Endothelial cell of umbilical vein (primary cell): Measurements from ENCODE around the gene PLCXD1. TPM values are rescaled to one million over a fixed set of nuclear protein-coding genes. Genes with fewer than 3 reads are reported as not detected.

ENCODE experiments used
- BruUV-seq: library from RNA; stranded (reverse); fragments of 400-500 nt; replicated peaks from 2 replicates; lab custom pipeline; 2021; lab: Mats Ljungman, UMichigan
- CTCF ChIA-PET: fragments of 300-600, 350-600 bp; sonication (Branson Sonifier 250); formaldehyde crosslinking; loops from one replicate; lab custom pipeline; 2021; ENCODE audit warnings: antibody characterized with exemption, inconsistent platforms; lab: Charles Lee
- POLR2A ChIA-PET: fragments of 300-600, 350-600 bp; sonication (Branson Sonifier 250); formaldehyde crosslinking; loops from one replicate; lab custom pipeline; 2021; ENCODE audit warnings: antibody characterized with exemption, inconsistent platforms; lab: Charles Lee
- DNase-seq: peaks from one replicate; pipeline ENCODE4 v3.0.0-alpha.2; 2011; ENCODE audit warnings: low read depth, low spot score
- FAIRE-seq: peaks from 2 replicates; lab custom pipeline; 2011; peaks lifted over from hg19 to GRCh38; lab: Jason Lieb, UNC
- H2AFZ ChIP-seq: 2 replicates; pipeline ENCODE4 v1.6.0; 2012; ENCODE audit warnings: low read depth, low read length, control low read depth, inconsistent platforms
- H3K27ac ChIP-seq: 2 replicates; pipeline ENCODE4 v1.5.1; 2011; ENCODE audit warnings: low read depth, mild to moderate bottlenecking, control low read depth, low read length, moderate library complexity; ENCODE audit not compliant: insufficient read depth
- H3K27me3 ChIP-seq, 2 experiments: 2 replicates each; pipeline versions ENCODE4 v1.6.0 to v1.6.1; 2011; ENCODE audit warnings: low read length in 2 of 2, mixed read lengths in 1 of 2; ENCODE audit not compliant: control insufficient read depth in 2 of 2, insufficient read depth in 2 of 2
- H3K36me3 ChIP-seq, 2 experiments: 2 replicates in 1 of 2; 3 replicates in 1 of 2; pipeline ENCODE4 v1.5.1; 2011; ENCODE audit warnings: low read length in 2 of 2, mild to moderate bottlenecking in 1 of 2, moderate library complexity in 1 of 2; ENCODE audit not compliant: control insufficient read depth in 2 of 2, insufficient read depth in 2 of 2; ENCODE audit errors: extremely low read depth in 1 of 2
- H3K4me1 ChIP-seq: 3 replicates; pipeline ENCODE4 v1.5.1; 2011; ENCODE audit warnings: mild to moderate bottlenecking, low read length; ENCODE audit not compliant: control insufficient read depth, insufficient read depth; ENCODE audit errors: extremely low read depth
- H3K4me2 ChIP-seq: 2 replicates; pipeline ENCODE4 v1.6.1; 2011; ENCODE audit warnings: low read length, control low read depth, mixed read lengths; ENCODE audit not compliant: insufficient read depth
- H3K4me3 ChIP-seq, 3 experiments: fragments of 200-600 bp in 1 of 3; sonication (generic), shearing (Covaris generic) in 1 of 3; replicated peaks in 1 of 3; 2 replicates each; pipeline ENCODE4 v1.5.1; 2011 to 2016; ENCODE audit warnings: control low read depth in 3 of 3, low read length in 3 of 3, mild to moderate bottlenecking in 2 of 3, inconsistent platforms in 1 of 3, low read depth in 1 of 3, moderate library complexity in 1 of 3; ENCODE audit not compliant: insufficient read depth in 1 of 3
- H3K79me2 ChIP-seq: 2 replicates; pipeline ENCODE4 v1.6.0; 2012; ENCODE audit warnings: low read length, inconsistent platforms; ENCODE audit not compliant: control insufficient read depth, insufficient read depth
- H3K9ac ChIP-seq: replicated peaks from 2 replicates; pipeline ENCODE3; 2011; ENCODE audit warnings: low read length, control low read depth; ENCODE audit not compliant: insufficient read depth; ENCODE audit errors: extremely low read depth
- H3K9me1 ChIP-seq: replicated peaks from 3 replicates; pipeline ENCODE4 v1.6.0; 2011; ENCODE audit warnings: mild to moderate bottlenecking, low read length; ENCODE audit not compliant: control insufficient read depth, insufficient read depth; ENCODE audit errors: extremely low read depth
- H3K9me3 ChIP-seq: replicated peaks from 2 replicates; pipeline ENCODE4 v1.5.1; 2012; ENCODE audit warnings: low read length, inconsistent platforms; ENCODE audit not compliant: control insufficient read depth, insufficient read depth
- H4K20me1 ChIP-seq: replicated peaks from 2 replicates; pipeline ENCODE3; 2011; ENCODE audit warnings: mild to moderate bottlenecking, low read length; ENCODE audit not compliant: control insufficient read depth, insufficient read depth; ENCODE audit errors: extremely low read depth
- FOS ChIP-seq: IDR thresholded peaks from 2 replicates; pipeline ENCODE4 v1.6.1; 2011; ENCODE audit warnings: mild to moderate bottlenecking, low read length, moderate library complexity, borderline replicate concordance; ENCODE audit not compliant: insufficient read depth
- GATA2 ChIP-seq: IDR thresholded peaks from 2 replicates; pipeline ENCODE4 v1.7.0; 2011; ENCODE audit warnings: low read depth, mild to moderate bottlenecking, moderate library complexity, mixed read lengths, low read length; ENCODE audit not compliant: insufficient read length, insufficient read depth
- MAX ChIP-seq: IDR thresholded peaks from 2 replicates; pipeline ENCODE4 v1.6.1; 2011; ENCODE audit not compliant: insufficient read depth, insufficient read length
- MYC ChIP-seq: IDR thresholded peaks from one replicate; pipeline ENCODE4 v1.6.1; 2011; ENCODE audit warnings: mild to moderate bottlenecking, low read depth, low read length
- POLR2AphosphoS5 ChIP-seq: IDR thresholded peaks from 2 replicates; pipeline ENCODE4 v1.6.1; 2012; ENCODE audit warnings: low read depth, mild to moderate bottlenecking, control low read depth, low read length, moderate library complexity; ENCODE audit not compliant: insufficient read depth
- dilution Hi-C: fragments of 300-500 bp; cut with MboI; formaldehyde crosslinking; loops from one replicate; pipeline ENCODE4 v1.15.0; 2019; ENCODE audit warnings: low sequenced_read_pairs; ENCODE audit not compliant: extremely low pct_ligation_motif_present
- intact Hi-C: fragments of 100-400 bp; cut with micrococcal nuclease; formaldehyde crosslinking; loops from one replicate; pipeline ENCODE4 v1.10.0; 2022
- polyA plus RNA-seq, 4 experiments: library from polyadenylated mRNA; depleted of rRNA in 3 of 4; stranded (reverse) in 3 of 4; unstranded in 1 of 4; fragments of >200 nt; gene quantifications; 2 replicates each; pipeline versions ENCODE4 v1.2.1 to v1.2.3, GENCODE V29; 2011 to 2012; ENCODE audit warnings: missing spikeins in 1 of 4
- total RNA-seq: library from RNA; stranded (reverse); gene quantifications from 2 replicates; pipeline ENCODE4 v1.2.3, GENCODE V29; 2021
- TF ChIP-seq, protein P1 (sequence below), 2 donors: IDR thresholded peaks; 1 replicate in 1 of 2; 2 replicates in 1 of 2; pipeline ENCODE4 v1.5.1; 2011; ENCODE audit warnings: low read length in 2 of 2, mild to moderate bottlenecking in 2 of 2, moderate library complexity in 2 of 2, control low read depth in 1 of 2, inconsistent platforms in 1 of 2, low read depth in 1 of 2; ENCODE audit not compliant: insufficient read depth in 1 of 2; ENCODE audit errors: extremely low read depth in 1 of 2

Gene PLCXD1
- total and polyA plus RNA-seq, 2 donors (not counting 3 experiments of a cell fraction or from before 2014, with no cell fraction given): 11.7 to 16.8 TPM

- Histone ChIP-seq H3K4me2 (no peak overlapping the region), H3K4me1 (no peaks in the 10 kb centered on the region), H3K36me3 (no peaks in the 10 kb centered on the region), H4K20me1 (no peaks in the 10 kb centered on the region), H2AFZ (no peak overlapping the region), H3K27me3 (no peaks in the 10 kb centered on the region), H3K79me2 (no peaks in the 10 kb centered on the region), H3K27ac (no peak overlapping the region), H3K4me3 (no peak overlapping the region), H3K9me3 (no peaks in the 10 kb centered on the region), H3K9ac (no peak overlapping the region), H3K9me1 (no peaks in the 10 kb centered on the region)
- DNase-seq: no peak
- BruUV-seq: no TSS peak
- CTCF ChIA-PET: no interaction called here
- TF ChIP-seq POLR2AphosphoS5 (no peak), FOS (no peak), MYC (no peak)
- POLR2A ChIA-PET: no interaction called here
- FAIRE-seq: no peak
- dilution Hi-C loops: no loop called here
- intact Hi-C loops: no loop called here
Observed at GRCh38 chrX:285076-285677, 4.0 kb downstream of the PLCXD1 start.

DNA sequence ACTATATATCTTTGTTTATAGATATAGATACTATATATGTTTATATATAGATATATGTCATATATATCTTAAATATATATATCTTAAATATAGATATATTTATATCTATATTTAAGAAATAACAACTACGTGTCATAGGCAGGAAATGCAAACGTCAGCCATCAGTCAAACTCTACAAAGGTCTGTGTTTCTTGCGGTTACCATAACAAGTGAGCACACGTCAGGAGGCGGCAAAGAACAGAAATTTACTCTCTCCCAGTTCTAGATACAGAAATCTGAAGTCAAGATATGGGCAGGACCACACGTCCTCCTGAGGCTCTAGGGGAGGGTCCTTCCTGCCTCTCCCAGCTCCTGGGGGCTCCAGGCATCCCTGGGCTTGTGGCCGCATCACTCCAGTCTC lies 6.5 kb downstream of the PLCXD1 start:
- BruUV-seq: no TSS peak
- H3K79me2 ChIP-seq: no peaks in the 10 kb centered on the region
- CTCF ChIA-PET: no interaction called here
- TF ChIP-seq, protein P1, sequence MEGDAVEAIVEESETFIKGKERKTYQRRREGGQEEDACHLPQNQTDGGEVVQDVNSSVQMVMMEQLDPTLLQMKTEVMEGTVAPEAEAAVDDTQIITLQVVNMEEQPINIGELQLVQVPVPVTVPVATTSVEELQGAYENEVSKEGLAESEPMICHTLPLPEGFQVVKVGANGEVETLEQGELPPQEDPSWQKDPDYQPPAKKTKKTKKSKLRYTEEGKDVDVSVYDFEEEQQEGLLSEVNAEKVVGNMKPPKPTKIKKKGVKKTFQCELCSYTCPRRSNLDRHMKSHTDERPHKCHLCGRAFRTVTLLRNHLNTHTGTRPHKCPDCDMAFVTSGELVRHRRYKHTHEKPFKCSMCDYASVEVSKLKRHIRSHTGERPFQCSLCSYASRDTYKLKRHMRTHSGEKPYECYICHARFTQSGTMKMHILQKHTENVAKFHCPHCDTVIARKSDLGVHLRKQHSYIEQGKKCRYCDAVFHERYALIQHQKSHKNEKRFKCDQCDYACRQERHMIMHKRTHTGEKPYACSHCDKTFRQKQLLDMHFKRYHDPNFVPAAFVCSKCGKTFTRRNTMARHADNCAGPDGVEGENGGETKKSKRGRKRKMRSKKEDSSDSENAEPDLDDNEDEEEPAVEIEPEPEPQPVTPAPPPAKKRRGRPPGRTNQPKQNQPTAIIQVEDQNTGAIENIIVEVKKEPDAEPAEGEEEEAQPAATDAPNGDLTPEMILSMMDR (IDR thresholded peaks at IDR 0.05; ENCODE audit: extremely low read depth in 1 of 2, insufficient read depth in 1 of 2, low read depth in 1 of 2, low read length in 2 of 2): no peak
- no peak for TF ChIP-seq GATA2
- no peak for TF ChIP-seq FOS
- no peak for TF ChIP-seq MAX
- no peaks in the 10 kb centered on the region for H3K4me1 ChIP-seq
- H3K4me2 ChIP-seq: no peak overlapping the region
- FAIRE-seq (no peak), DNase-seq (no peak)
- H3K27ac ChIP-seq: no peak overlapping the region
- H3K4me3 ChIP-seq: no peak overlapping the region
- H3K27me3 ChIP-seq: no peaks in the 10 kb centered on the region
- dilution Hi-C loops: no loop called here
- POLR2A ChIA-PET: no interaction called here
- H3K9me1 ChIP-seq: no peaks in the 10 kb centered on the region
- H3K36me3 ChIP-seq: no peaks in the 10 kb centered on the region
- intact Hi-C loops: no loop called here
- no peaks in the 10 kb centered on the region for H3K9me3 ChIP-seq
- no peaks in the 10 kb centered on the region for H4K20me1 ChIP-seq
- no peak overlapping the region for H3K9ac ChIP-seq
- no peak overlapping the region for H2AFZ ChIP-seq
